Activated CD8-positive, alpha-beta memory T cell treated with anti-CD3 and anti-CD28 coated beads for 36 hours (primary cell): Measurements from ENCODE around the gene ANKRD13A. TPM values are rescaled to one million over a fixed set of nuclear protein-coding genes. Genes with fewer than 3 reads are reported as not detected.

Experiments used
- total RNA-seq, 2 experiments: library from RNA; stranded (reverse); gene quantifications; one replicate each; pipeline ENCODE4 v1.2.3, GENCODE V29; 2021

ANKRD13A gene
- total RNA-seq, 2 experiments from 2014 or later, result 30.4 to 32.1 TPM

Other genes starting within 250 kb of the ANKRD13A start
- not detected for gene TRPV4, start 166.0 kb upstream of the ANKRD13A start, total RNA-seq
- gene GLTP, start 118.9 kb upstream of the ANKRD13A start, total RNA-seq, result 10 to 100 TPM; 36.9 to 37.4 TPM
- 10 to 100 TPM; 25.6 to 27.0 TPM for gene TCHP, start 99.2 kb upstream of the ANKRD13A start, total RNA-seq
- 10 to 100 TPM; 48.3 to 49.2 TPM for gene GIT2, start 3.1 kb upstream of the ANKRD13A start, total RNA-seq
- 10 to 100 TPM; 10.6 to 11.7 TPM for gene C12orf76, start 49.1 kb downstream of the ANKRD13A start, total RNA-seq
- gene IFT81, start 124.9 kb downstream of the ANKRD13A start, total RNA-seq, result 1 to 10 TPM; 3.1 to 4.3 TPM